Ureter (tissue), 1 donor: ENCODE results near the gene PRUNE2. TPM values are rescaled to one million over a fixed set of nuclear protein-coding genes. Genes with fewer than 3 reads are reported as not detected.
A peak's percentile ranks its signal among the peaks of the same experiment; 100 is the strongest.
"Not testable (repeated sequence)": the region's sequence is repeated elsewhere in the genome, so short reads cannot be mapped to it uniquely, and the experiment has no call there.

Experiments
- DNase-seq: peaks from one replicate; pipeline ENCODE4 v3.0.0-alpha.2; 2020; ENCODE audit warnings: low spot score
- total RNA-seq: library from RNA; stranded (reverse); gene quantifications from one replicate; pipeline ENCODE4 v1.2.4, GENCODE V29; 2023
- donor health status: DM: yes; HTN: yes; CAD: no.

Gene PRUNE2
- total RNA-seq: 93.1 TPM

DNA sequence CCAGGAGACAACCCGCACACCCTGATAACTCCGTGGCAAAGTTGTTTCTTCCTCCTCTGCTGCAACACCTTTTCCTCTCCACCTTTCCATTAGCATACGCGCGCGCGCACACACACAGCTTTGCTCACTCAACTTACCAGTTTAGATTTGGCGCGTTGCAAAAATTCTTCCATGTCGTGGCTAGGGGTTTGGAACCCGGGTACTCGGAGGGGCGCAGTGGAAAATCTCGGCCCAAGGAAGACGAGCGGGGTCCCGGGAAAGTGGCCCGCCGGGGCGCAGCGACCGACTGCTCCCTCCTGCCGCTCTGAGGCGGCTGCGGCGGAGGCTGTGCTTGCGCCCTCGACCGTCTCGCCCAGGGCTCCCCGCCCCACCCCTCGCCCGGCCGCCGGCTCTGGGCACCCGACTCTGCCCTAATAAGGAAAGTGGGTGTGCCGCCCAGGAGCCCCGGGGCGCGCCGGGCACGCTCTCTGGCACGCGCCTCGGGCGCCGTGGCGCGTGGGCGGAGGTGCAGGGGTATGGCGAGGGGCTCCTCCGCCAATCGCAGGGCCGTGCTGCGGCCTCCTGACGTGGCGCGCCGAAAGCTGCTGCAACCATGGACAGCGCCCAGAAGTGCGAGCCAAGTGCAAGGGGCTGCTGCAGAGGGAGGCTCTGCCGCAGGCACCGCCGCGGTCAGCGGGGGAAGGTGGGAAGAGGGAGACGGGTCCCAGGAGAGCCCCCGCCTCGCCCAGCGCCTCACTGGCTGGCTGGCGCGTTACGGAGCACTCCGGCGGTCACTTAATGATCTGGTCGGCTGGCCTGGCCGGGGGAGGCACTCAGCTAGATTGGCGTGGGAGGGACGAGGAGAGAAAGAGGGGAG is at the start of gene PRUNE2:
TSS of gene PRUNE2 (minus strand) at position 324 of the 856 bp plus-strand sequence. CDS start at position 173, 151 bp downstream.
- peak; percentile 73 for DNase-seq

- DNase-seq: not testable (repeated sequence)
Measured at GRCh38 chr9:76955406-76955805, 49.5 kb upstream of the PRUNE2 start.

DNA sequence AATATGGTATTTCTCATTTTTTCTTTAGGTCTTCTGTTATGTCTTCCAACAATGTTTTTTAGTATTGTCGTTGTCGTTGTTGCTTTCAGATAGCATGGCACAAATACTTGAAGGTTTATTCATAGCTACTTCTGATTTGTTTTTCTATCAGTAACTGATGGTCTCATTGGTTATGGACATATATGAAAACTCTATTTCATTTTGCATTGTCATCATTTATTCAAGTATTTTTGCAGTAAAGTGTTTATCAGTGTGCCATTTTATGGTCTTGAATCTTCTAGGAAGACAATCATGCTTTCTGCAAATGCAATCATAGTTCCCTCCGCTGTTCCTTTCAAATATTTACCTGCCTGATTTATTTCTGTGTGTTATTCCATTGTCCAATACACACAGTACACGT is 44.0 kb upstream of the PRUNE2 start:
- DNase-seq: no peak

DNA sequence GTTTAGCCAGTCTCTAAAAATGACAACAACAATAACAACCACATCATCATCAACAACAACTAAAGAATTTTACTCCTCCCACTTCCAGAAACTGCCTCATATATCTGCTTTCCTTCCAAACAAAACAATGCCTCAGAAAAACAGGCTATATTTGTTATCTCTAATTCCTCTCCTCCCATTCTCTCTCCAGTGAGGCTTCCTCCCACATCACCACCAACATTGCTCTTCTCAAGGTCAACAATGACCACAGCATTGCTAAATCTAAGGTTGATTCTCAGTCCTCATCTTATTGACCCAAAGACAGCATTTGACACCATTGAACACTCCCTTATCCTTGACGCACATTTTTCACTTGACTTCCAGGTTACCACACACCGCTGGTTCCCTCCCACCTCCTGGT is 38.1 kb upstream of the PRUNE2 start:
- DNase-seq: no peak

DNA sequence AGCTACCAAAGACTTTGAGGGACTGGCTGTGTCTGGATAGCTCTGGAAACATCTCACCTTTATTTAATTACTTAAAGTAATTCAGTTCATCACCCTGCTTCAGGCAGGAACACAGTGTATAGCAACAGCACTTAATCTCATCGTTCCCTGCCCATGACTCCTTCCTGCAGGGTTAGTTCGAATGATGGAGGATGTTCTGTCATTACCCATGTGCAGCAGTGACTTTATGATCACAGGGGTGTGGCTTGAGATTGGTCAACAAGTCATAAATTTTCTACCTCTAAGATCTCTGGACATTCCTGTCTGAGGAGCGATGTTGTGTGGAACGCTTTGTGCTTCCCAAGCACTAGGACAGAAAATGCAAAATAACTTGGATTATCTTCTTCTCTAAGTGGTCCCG is 37.1 kb upstream of the PRUNE2 start:
- no peak for DNase-seq

DNA sequence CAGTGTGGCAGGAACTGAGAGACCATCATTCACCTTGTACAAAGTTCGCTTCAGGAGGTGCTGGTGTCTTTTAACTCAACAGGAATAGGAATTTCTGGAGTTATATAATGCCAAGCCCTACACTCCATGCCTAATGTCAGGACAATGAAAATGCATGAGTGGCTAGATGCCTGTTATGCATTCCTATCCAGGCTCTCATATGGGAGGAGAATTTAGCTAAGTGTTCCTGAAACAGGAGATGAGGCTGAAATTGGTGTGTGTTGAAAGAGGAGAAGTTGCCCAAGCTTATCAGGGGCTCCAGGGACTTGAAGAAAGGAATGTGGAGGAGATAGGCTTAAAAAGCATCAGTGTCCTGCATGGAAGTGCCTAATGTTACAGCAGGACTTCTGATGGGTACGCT is 26.8 kb upstream of the PRUNE2 start:
- no peak for DNase-seq

GRCh38 chr9:76932265-76932664 is 26.4 kb upstream of the PRUNE2 start:
- no peak for DNase-seq

DNA sequence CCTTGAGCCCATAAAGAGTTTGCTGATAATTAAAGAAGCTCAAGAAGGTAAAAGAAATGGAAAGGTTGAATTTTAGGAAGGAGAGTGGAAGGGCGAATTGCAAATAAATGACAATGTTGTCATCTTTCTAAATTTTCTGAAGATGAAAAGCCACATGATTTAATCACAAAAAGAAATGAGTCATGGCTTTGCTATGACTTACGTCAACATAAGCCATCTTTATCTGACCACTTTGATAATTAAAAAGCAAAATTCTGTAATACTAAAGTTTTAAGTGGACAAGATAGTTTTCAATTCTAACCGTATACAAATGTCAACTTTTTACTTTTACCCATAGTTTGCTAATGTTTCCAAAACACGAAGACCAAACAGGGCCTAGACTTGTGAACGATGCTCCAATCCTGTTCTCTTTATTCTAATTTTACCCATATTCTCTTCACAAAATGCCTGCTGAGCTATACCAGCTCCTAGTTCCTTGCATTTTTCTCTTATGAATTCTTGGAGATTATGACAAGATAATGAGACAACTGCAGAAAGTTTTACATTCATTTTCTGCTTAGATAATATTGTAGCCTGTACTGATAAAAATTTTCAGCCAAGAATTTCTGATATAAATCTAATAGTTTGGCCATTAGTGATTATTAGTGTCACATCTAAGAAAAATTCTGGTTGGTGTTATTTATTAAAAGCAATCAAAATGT is 21.8 kb upstream of the PRUNE2 start:
- DNase-seq: no peak

DNA sequence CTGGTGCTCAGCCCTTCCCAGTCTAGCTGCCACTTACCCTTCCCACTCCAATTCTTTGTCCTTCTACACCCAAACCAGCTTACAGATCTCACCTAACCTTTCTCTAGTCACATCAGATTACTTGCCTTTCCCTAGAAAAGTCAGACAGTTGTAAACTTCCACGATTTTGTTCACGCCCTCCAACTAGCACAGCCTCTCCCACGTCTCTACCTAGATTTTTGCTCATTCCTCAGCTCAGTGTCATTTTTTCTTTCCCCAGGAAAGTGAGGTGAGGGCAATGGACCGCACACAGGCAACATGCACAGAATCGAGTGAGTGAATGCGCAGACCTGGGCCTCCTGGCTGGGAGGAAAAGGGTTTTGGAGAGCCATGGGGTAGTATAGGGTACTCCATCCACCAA is 20.9 kb upstream of the PRUNE2 start:
- DNase-seq: no peak

GRCh38 chr9:76926324-76926741 is 20.4 kb upstream of the PRUNE2 start:
- DNase-seq: no peak

DNA sequence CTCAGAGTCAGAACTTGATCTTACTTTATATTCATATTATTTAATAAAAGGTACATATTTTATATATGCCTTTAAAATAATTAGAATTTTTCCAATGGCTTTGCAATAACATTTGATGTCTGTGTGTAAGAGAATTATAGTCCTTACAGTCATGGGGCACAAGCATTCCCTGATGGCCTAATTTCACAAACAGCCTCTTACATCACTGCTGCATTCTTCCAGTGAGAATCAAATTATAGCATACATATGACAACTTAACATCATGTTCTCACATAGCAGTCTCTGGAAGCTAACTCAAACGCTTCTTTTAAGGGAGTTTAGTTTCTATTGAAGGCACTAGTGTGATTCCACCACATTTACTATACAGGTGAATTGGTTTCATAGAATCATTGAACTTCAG is 15.3 kb upstream of the PRUNE2 start:
- no peak for DNase-seq

DNA sequence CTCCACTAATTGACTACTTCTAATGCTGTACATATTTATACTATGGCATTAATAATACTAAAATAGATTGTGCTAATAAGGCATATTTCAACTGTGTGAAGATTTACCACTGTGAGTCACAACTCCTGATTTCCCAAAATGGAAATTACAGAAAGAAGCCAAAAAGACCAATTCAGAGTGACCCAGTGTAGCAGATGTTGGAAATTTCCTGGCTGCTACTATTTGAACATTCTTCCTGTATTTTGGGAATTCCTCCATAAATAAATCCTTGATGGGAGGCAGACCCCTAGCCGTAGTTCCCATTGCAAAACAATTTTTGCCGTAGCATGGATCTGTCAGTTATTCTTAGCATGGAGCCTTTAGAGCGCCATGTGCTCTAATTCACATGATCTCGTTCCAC is 11.4 kb upstream of the PRUNE2 start:
- DNase-seq: no peak

DNA sequence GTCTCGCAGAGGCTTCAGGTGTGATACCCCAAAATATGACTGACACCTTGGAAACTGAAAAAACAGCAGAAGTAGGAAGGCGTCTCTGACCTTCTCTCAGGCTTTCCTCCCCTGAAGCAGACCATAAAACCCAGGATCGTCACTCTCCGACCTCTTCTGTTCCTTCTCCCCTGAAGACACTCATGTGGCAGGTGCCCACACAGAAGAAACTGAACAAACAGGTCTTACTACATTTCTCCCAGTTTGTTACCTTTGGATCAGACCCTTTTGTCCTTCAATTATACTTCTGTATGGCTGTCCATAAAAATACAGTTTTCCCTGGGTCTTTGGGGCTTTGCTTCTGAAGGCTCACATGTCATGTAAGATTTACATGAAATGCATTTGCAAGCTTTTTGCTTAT is 10.3 kb upstream of the PRUNE2 start:
- DNase-seq: no peak

DNA sequence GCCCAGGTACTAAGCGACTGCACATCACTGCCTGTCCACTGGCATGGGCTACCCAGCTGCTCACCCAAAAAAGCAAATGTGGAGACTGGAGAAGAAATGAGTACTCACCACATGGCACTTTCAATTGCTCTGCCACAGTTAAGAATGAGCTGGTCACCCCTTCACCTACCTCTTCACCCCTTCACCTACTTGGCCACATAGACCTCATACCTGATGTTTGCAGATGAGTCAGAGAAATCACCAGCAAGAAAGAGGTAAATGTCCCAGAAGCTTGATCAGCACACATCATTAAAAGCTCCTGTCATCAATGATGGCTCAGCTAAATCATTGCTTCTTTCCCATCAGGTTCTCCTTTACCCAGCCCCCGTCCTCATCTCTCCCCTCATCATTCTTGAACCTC is 7.6 kb upstream of the PRUNE2 start:
- no peak for DNase-seq

DNA sequence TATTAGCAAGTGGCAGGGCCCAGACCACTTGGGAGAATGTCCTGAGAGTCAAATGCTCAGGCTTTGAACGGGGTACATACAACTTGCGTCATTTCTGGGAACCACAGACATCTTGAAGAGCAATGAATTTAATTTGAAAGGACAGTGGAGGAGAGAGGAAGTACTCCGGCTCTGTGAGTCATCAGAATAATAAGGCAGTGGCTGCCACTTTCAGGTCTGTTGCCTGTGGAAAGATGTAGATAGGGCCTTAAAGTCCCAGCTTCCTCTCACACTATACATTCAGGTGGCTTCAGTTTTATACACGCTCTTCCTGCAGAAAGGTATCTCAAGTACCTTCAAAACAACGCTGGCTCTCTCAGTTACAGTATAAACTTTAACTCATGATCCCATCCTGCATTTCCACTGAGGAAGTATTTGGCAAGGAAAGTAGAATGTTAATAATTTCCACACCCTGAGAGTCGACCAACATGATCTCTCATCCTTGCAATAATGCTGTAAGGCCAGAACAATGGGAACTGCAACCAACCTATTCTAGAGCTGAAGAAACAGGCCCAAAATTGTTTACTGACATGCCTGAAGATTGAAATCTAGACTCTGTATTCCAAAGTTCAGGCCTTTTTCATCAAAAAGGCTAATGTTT is 6.8 kb upstream of the PRUNE2 start:
- no peak for DNase-seq

- no peak for DNase-seq
Measured at GRCh38 chr9:76911971-76912370, 6.1 kb upstream of the PRUNE2 start.

DNA sequence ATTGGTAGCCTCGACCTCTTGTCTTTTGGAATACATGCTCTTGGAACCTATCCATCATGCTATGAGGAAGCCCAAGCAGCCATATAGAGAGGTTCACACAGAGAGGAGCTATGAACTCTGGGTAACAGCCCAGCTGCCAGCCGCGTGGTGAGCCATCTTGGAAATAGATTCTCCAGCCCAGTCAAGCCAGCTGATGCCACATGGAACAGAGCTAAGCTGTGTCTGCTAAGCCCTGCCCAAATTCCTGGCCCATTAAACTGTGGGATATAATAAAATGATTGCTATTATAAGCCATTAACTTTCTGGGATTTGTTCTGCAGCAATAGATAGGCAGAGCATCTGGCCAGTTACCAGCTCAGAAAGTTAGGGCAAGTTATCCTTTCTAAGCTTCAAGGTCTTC is 4.9 kb upstream of the PRUNE2 start:
- no peak for DNase-seq

GRCh38 chr9:76906647-76906975 is 697 bp upstream of the PRUNE2 start:
- DNase-seq: no peak

DNA sequence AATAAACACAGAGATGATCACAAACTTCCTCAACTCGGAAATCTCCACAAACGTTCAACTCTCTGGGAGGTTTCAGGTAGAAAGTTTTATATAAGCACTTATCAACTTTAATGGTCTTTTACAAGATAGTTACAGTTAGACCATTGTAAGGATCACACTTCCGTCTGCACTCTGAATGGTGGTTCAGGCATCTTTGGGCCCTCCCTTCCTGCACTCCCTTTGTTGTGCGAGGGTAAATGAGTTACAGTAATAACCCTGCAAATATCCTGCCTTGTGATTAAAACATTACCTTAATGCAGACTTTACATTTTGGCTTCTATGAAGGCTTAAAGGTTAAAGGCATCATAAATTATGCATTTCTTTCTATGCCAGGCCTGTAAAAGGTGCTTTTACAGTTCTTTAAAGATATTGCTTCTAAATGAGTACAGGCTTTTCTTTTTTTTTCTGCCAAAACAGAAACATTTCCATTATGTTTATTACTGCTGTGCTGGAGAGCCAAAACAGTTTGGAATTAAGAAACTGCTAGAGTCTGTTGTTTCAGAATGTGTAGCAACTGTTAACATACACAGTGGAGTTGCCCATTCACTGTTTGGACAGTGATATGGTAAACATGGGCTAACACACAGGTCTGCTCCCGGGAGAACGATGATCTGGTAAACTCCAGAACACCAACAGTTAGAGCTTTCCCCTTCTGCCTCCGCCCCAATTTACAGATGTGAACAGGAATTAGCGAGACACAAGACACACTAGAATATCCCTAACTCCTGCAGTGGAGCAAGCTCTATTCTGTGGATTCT is 1.1 kb downstream of the PRUNE2 start:
- no peak for DNase-seq

DNA sequence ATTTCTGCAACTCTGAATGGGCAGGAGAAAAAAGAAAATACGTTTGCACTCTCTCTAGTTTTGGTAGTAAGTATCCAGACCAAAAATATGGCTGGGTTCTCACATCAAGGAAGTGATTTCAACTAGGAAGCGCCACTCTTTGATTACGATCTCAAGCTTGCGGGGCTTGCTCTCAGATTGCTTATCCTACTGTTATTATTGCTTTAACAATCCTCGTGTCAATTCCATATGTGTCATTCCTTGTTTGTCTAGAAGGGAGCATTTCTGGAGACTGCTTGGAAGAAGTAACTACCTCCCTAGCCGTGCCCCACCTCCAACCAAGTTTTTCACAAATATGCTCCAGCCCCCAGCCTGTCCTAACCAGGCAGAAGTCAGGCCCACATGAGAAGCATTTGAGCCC is 3.5 kb downstream of the PRUNE2 start:
- no peak for DNase-seq

DNA sequence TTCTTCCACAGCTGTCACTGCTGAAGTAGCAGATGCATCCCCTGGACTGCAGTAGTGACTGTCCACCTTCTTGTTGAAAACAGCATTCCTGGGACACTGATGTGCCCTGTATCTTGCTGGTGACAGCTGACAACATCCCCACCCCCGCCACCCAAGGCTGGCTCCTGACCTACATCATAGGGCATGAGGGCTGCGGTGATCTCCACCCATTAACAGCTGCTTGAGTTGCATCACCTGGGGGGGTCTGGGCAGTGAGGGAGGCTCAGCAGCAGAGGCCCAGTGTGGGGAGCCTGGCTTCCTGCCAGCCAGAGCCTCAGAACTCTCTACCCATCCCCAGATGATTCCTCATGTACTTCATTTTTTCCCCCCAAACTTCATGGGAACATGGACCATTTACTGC is 4.1 kb downstream of the PRUNE2 start:
- no peak for DNase-seq

DNA sequence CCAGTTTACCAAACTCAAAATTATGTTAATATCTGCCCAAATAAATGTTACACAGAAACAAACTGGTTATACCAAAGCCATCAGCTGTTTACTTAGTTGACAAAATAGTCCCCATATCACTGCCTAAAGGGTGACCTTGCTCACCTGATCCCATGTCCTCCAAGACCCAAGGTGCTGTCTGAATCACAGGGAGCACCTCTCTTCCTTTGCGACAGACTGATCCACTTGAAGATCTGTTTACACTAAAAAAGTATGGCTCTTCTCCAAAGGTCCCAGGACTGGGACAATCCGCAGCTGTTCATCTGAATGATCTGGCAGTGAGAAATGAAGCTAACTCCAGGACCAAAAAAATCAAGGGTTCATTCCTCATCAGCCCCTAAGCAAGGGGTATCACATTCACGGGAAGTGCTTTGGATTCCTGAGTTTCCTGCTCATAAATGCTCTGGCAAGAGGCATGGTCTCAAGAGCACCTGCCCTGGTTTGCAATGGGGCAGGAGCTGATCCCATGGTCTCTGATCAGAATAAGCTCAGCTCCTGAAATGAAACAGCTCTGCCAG is 5.0 kb downstream of the PRUNE2 start:
- DNase-seq: no peak
